WERI-Rb-1 (cell line): ENCODE measurements around the gene HYI.
A peak's percentile ranks its signal among the peaks of the same experiment; 100 is the strongest.

Source experiments
- DNase-seq: peaks from one replicate; pipeline ENCODE4 v3.0.0-alpha.2; 2020
- H3K27ac ChIP-seq: fragments of 250-450 bp; sonication (Bioruptor Pico); 2 replicates; pipeline ENCODE4 v1.5.1; 2020; ENCODE audit warnings: mild to moderate bottlenecking, moderate library complexity
- H3K27me3 ChIP-seq: fragments of 250-450 bp; sonication (Bioruptor Pico); 2 replicates; pipeline ENCODE4 v1.5.1; 2021; ENCODE audit warnings: mild to moderate bottlenecking, low read depth, moderate library complexity; ENCODE audit not compliant: insufficient read depth, severe bottlenecking
- H3K36me3 ChIP-seq: fragments of 250-450 bp; sonication (Bioruptor Pico); 2 replicates; pipeline ENCODE4 v1.5.1; 2020; ENCODE audit warnings: mild to moderate bottlenecking, moderate library complexity
- H3K4me3 ChIP-seq: 2 replicates; pipeline ENCODE4 v1.5.1; 2011; ENCODE audit warnings: low read depth, mild to moderate bottlenecking, control low read depth, low read length
- H3K9me3 ChIP-seq: fragments of 250-450 bp; sonication (Bioruptor Pico); 2 replicates; pipeline ENCODE4 v1.5.1; 2021; ENCODE audit warnings: mild to moderate bottlenecking, moderate library complexity; ENCODE audit not compliant: severe bottlenecking
- CTCF ChIP-seq: IDR thresholded peaks from 2 replicates; pipeline ENCODE4 v1.5.1; 2011; ENCODE audit warnings: low read depth, mild to moderate bottlenecking, control low read depth, inconsistent platforms, low read length

Gene HYI

GRCh38 chr1:43430831-43431230 lies 22.9 kb downstream of the HYI start:
- TF ChIP-seq CTCF = no peak
- peaks cover 95% of the 10 kb centered on the region for H3K36me3 ChIP-seq
- no peaks in the 10 kb centered on the region for H3K27me3 ChIP-seq
- DNase-seq = no peak
- H3K4me3 ChIP-seq = no peak overlapping the region
- H3K9me3 ChIP-seq = no peaks in the 10 kb centered on the region
- H3K27ac ChIP-seq = no peak overlapping the region

GRCh38 chr1:43427941-43428340 lies 25.8 kb downstream of the HYI start:
- no peak for DNase-seq
- H3K27ac ChIP-seq = no peak overlapping the region
- H3K36me3 ChIP-seq = peaks cover 88% of the 10 kb centered on the region
- no peaks in the 10 kb centered on the region for H3K27me3 ChIP-seq
- no peak for TF ChIP-seq CTCF
- H3K9me3 ChIP-seq = no peaks in the 10 kb centered on the region
- H3K4me3 ChIP-seq = no peak overlapping the region

GRCh38 chr1:43427524-43427923 lies 26.2 kb downstream of the HYI start:
- DNase-seq = no peak
- H3K36me3 ChIP-seq = peaks cover 88% of the 10 kb centered on the region

GRCh38 chr1:43426221-43426620 lies 27.5 kb downstream of the HYI start:
- Histone ChIP-seq H3K4me3 (no peak overlapping the region), H3K36me3 (peaks cover 87% of the 10 kb centered on the region), H3K9me3 (no peaks in the 10 kb centered on the region), H3K27ac (peak overlapping the region; percentile 47), H3K27me3 (no peaks in the 10 kb centered on the region)
- no peak for TF ChIP-seq CTCF
- DNase-seq = peak; percentile 50

More at GRCh38 chr1:43427524-43427923, 26.2 kb downstream of the HYI start:
- no peak overlapping the region for H3K4me3 ChIP-seq
- no peaks in the 10 kb centered on the region for H3K27me3 ChIP-seq
- H3K27ac ChIP-seq = no peak overlapping the region; the same call in 1 of the 2 replicates
- TF ChIP-seq CTCF = no peak
- no peaks in the 10 kb centered on the region for H3K9me3 ChIP-seq

- H3K9me3 ChIP-seq = no peaks in the 10 kb centered on the region
- H3K4me3 ChIP-seq = no peak overlapping the region
- H3K27me3 ChIP-seq = no peaks in the 10 kb centered on the region
- no peak for DNase-seq
- no peak for TF ChIP-seq CTCF
- peak overlapping the region; percentile 3; the same call in 1 of the 2 replicates for H3K27ac ChIP-seq
- H3K36me3 ChIP-seq = peaks cover 87% of the 10 kb centered on the region
These were observed 28.7 kb downstream of the HYI start for GRCh38 chr1:43425045-43425444.
